Activated CD8-positive, alpha-beta memory T cell treated with anti-CD3 and anti-CD28 coated beads, Interleukin-2, amount 50 U/mL, for 24 hours (primary cell): ENCODE measurements around the gene KDM4E.
"Not testable (repeated sequence)": the region's sequence is repeated elsewhere in the genome, so short reads cannot be mapped to it uniquely, and the experiment has no call there.

ENCODE experiments used
- DNase-seq: peaks from one replicate; pipeline ENCODE4 v3.0.0-alpha.2; 2020; ENCODE audit errors: extremely low read depth

Gene KDM4E

GRCh38 chr11:95024958-95025357 is at the start of gene KDM4E:
KDM4E (plus strand) TSS chr11:95025258; CDS start chr11:95025558, 300 bp downstream.
- no peak for DNase-seq

- DNase-seq, result no peak
Measured at GRCh38 chr11:94975599-94975998, 49.5 kb upstream of the KDM4E start.

- DNase-seq, result no peak
Measured at GRCh38 chr11:94987378-94987777, 37.7 kb upstream of the KDM4E start.

DNA sequence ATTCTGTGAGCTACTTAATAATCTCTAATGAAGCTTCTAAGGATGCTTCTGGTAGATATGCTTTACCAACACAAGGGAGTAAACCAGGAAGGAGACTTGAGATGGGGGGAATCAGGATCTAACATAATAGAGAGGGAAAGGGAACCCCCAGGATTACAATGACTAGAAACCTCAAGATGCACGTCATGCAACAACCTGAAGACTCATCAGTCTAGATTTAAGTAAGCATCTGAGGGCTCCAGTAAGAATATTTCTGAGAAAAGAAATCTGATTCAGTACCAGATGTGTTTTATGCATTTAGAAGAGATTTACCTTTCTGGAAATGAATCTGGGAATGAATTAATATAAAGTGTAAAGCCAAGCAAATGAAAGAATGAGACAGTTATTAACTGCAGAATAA is 36.3 kb upstream of the KDM4E start:
- no peak for DNase-seq

DNA sequence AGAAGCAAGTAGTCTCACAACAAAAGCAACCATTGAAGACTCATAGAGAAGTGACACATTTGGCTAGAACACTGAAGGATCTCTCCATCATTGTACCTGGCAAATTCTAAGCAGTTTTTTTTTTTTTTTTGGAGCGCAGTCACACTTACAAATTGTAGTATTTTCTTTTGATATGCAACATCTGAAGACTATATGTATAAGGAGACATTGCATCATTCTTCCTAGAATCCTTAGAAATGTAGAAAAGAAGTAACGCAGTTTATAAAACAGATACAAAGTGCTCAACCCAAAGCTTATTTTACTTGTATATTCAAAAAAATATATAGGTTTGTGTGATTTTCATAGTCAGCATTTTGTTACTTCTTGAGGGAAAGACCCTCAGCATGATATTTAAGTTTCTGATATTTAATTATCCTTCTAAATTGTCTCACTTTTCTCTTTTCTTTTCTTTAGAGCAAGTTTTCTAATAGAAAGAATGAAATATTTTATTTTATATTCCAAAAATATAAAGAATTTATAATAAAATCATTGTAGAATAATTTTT is 31.6 kb upstream of the KDM4E start:
- no peak for DNase-seq

DNA sequence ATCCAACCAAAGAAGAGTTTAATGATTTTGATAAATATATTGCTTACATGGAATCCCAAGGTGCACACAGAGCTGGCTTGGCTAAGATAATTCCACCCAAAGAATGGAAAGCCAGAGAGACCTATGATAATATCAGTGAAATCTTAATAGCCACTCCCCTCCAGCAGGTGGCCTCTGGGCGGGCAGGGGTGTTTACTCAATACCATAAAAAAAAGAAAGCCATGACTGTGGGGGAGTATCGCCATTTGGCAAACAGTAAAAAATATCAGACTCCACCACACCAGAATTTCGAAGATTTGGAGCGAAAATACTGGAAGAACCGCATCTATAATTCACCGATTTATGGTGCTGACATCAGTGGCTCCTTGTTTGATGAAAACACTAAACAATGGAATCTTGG is 27.6 kb upstream of the KDM4E start:
- no peak for DNase-seq

DNA sequence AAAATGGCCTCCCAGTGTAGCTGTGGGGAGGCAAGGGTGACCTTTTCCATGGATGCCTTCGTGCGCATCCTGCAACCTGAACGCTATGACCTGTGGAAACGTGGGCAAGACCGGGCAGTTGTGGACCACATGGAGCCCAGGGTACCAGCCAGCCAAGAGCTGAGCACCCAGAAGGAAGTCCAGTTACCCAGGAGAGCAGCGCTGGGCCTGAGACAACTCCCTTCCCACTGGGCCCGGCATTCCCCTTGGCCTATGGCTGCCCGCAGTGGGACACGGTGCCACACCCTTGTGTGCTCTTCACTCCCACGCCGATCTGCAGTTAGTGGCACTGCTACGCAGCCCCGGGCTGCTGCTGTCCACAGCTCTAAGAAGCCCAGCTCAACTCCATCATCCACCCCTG is 26.8 kb upstream of the KDM4E start:
- DNase-seq, result no peak

DNA sequence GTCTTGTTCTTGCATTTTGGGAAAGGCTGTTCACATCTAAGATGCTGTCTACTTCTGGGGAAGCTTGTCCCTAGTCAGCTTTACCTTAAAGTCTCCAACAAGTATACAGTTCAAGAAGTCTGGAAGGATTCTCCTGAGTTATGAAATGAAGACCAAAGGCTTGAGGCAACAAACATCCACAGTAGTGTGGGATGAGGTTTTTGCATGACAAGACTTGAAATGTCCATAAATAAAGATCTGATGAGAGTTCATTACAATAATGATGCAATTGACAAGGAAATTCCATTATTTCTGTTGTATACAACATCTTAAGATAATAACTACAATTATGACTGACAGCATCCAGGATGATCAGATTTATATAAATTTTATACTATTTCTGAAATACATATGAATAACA is 21.3 kb upstream of the KDM4E start:
- DNase-seq, result no peak

DNA sequence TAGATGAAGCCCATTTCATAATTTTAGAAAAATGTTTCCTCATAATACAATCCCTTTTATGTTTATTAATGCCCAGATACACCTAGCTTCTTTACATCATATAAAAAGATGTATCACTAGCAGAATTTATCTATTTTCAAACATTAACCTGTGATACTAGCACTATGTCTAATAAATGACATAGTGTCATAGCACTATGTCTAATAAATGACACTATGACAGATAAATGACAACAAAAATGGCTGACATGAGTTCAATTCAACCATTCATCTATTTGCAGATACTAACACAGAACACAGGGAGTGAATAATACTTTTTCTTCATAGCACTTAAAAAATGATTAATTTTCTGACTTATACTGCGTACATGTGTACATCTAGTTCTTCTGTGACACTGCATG is 19.4 kb upstream of the KDM4E start:
- no peak for DNase-seq

DNA sequence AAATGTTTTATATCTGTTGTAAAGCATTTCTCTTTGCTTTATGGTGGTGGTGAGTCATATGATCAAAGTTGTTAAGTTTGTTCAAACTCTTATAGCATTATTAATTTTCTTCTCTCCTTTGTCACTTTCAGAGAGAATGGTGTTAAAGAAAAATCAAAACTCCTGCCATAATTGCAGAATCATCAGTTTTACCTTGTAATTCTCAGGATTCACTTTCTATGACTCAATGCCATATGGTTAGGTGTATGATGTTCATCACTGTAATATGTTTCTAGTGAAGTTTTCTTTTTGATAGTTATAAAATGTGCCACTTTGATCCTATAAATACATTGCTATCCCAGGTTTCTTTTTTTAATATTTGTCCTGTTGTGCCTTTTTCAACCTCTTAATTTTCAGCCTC is 13.7 kb upstream of the KDM4E start:
- no peak for DNase-seq

- no peak for DNase-seq
Measured at GRCh38 chr11:95014184-95014821, 10.8 kb upstream of the KDM4E start.

GRCh38 chr11:95016139-95016538 is 8.9 kb upstream of the KDM4E start:
- no peak for DNase-seq

GRCh38 chr11:95021468-95021867 is 3.6 kb upstream of the KDM4E start:
- not testable (repeated sequence) for DNase-seq

- DNase-seq, result not testable (repeated sequence)
Measured at GRCh38 chr11:95025594-95025993, 536 bp downstream of the KDM4E start.

- DNase-seq, result no peak
Measured at GRCh38 chr11:95028357-95028756, 3.3 kb downstream of the KDM4E start.

DNA sequence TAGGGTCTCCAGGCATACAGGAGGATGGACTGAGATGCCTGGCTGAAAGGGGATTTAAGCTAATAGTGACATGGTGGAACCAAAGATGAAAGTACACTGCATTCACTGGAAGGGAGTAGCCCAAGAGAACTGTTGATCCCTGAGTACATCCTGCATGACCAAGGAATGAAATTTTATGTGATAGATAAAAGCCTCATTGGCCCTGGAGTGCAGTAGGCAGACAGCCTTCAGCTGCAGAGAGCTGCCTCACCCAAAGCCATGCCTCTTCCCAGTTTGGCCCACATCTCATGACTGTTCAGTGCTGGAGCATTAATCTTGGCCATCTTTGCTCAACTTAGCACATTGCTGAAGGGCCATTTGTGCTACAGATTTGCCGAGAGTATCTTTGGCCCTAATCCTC is 8.0 kb downstream of the KDM4E start:
- DNase-seq, result no peak

- DNase-seq, result no peak
Measured at GRCh38 chr11:95035316-95035715, 10.3 kb downstream of the KDM4E start.

DNA sequence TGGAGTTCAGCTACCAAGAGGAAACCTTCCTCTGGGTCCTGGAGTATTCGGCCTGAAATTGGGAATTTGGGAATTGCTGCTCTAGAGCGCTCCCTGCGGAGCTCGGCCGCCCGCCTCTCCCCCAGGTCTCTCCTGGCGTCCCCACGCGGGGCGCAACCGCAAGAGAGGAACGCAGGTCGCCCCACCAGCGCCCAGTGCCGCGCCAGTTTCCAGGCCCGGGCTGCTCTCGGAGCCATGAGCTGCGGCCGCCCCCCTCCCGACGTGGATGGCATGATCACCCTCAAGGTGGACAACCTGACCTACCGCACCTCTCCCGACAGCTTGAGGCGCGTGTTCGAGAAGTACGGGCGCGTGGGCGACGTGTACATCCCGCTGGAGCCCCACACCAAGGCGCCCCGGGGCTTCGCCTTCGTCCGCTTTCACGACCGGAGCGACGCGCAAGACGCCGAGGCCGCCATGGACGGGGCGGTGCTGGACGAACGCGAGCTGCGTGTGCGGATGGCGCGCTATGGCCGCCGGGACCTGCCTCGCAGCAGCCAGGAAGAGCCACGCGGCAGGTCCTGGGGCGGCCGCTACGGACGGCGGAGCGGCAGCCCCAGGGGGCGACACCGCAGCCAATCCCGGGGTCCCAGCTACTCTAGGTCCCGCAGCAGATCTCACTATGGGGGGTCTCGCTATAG is 12.4 kb downstream of the KDM4E start:
- DNase-seq, result not testable (repeated sequence)

GRCh38 chr11:95042239-95042638 is 17.2 kb downstream of the KDM4E start:
- no peak for DNase-seq

- no peak for DNase-seq
Measured at GRCh38 chr11:95042906-95043305, 17.8 kb downstream of the KDM4E start.

DNA sequence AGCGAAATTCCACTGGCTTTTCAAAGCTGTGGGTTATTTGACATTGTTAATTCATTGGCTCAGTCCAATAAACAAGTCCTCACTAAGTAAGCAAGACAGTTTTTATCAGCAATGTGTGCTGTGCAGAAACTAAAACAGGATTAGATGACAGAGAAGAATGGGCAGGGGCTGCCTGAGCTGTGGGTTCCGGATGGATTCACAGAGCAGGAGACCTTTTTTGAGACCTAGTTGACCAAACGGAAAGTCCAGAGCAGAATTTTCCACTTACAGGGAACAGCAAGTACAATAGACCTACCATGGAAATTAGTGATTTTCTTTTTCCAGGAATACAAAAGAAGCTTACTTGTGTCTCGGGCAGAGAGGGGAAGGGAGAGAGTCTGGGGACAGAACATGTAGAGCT is 19.0 kb downstream of the KDM4E start:
- DNase-seq, result no peak

- no peak for DNase-seq
Measured at GRCh38 chr11:95045812-95046211, 20.8 kb downstream of the KDM4E start.

- DNase-seq, result not testable (repeated sequence)
Measured at GRCh38 chr11:95049122-95049521, 24.1 kb downstream of the KDM4E start, which contains the start of gene KDM4F. KDM4F (plus strand) TSS chr11:95049422.
